ENCODE data around the gene NRAP. TPM values are rescaled to one million over a fixed set of nuclear protein-coding genes. Genes with fewer than 3 reads are reported as not detected.
A peak's percentile ranks its signal among the peaks of the same experiment; 100 is the strongest.

Gene NRAP
- total RNA-seq, 1 experiment from 2014 or later, result not detected

DNA sequence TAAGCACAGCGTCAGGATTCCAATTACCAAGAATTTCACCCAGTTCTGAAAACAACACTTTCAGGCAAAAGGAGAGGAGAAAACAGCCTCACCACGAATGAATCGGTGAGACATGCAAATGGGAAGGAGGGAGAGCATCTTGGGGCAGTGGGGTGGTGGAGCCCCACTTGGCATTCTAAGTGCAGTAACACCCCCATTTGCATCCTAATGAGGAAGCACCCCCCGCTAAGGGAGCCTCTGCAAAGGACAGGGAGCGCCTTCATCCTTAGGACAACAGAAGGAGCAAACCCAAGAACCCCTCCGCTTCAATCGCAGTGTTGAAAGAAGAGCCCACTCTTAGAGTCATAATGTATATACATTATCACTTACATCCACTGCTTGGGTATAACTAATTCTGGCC, 46.8 kb downstream of the NRAP start:
- no peaks in the 10 kb centered on the region for H3K9me3 ChIP-seq (ENCODE audit: control insufficient read depth, insufficient read depth, low read depth, low read length)
- POLR2A ChIA-PET, result no interaction called here
- H3K27me3 ChIP-seq (ENCODE audit: control insufficient read depth, insufficient read depth, low read length), result peaks cover 40% of the 10 kb centered on the region
- DNase-seq (ENCODE audit: low read depth, low spot score) (no peak), ATAC-seq (no peak)
- intact Hi-C loops (cut with micrococcal nuclease; ENCODE audit: unreplicated experiment), result no loop called here
- H3K27ac ChIP-seq (ENCODE audit: low read length), result no peak overlapping the region
- BruUV-seq (replicated peaks), result no TSS peak
- H3K4me3 ChIP-seq (ENCODE audit: low read depth in 2 of 2, low read length in 2 of 2), result no peak overlapping the region
- in situ Hi-C loops (cut with HindIII; ENCODE audit: low pct_unique_long_range_greater_than_20kb, low sequenced_read_pairs), result no loop called here
- no peaks in the 10 kb centered on the region for H3K36me3 ChIP-seq (ENCODE audit: control insufficient read depth, insufficient read depth, low read length)
- CTCF ChIA-PET, result interaction anchor here (0.5 kb wide), 1 partner anchor 42 kb away, joined by 3 read pairs; no protein-coding TSS in a partner anchor
- no peak for TF ChIP-seq POLR2AphosphoS5 (IDR thresholded peaks at IDR 0.05; ENCODE audit: low read depth, low read length)
- TF ChIP-seq CTCF (IDR thresholded peaks at IDR 0.05), result no peak
- no peak for TF ChIP-seq TCF7L2 (IDR thresholded peaks at IDR 0.05; ENCODE audit: low read depth, low read length)
- no peak for TF ChIP-seq SIN3A (IDR thresholded peaks at IDR 0.05; ENCODE audit: borderline replicate concordance, insufficient read depth, low read depth, low read length)
- no peak for TF ChIP-seq REST (IDR thresholded peaks at IDR 0.05; ENCODE audit: insufficient read depth in 1 of 2, low read depth in 2 of 2, low read length in 1 of 2)
- no peaks in the 10 kb centered on the region for H3K4me1 ChIP-seq (ENCODE audit: control insufficient read depth, insufficient read depth, low read length)

- Histone ChIP-seq H3K36me3 (ENCODE audit: control insufficient read depth, insufficient read depth, low read length) (no peaks in the 10 kb centered on the region), H3K4me1 (ENCODE audit: control insufficient read depth, insufficient read depth, low read length) (no peaks in the 10 kb centered on the region), H3K27ac (ENCODE audit: low read length) (no peak overlapping the region), H3K4me3 (ENCODE audit: low read depth in 2 of 2, low read length in 2 of 2) (no peak overlapping the region), H3K27me3 (ENCODE audit: control insufficient read depth, insufficient read depth, low read length) (peaks cover 34% of the 10 kb centered on the region), H3K9me3 (ENCODE audit: control insufficient read depth, insufficient read depth, low read depth, low read length) (no peaks in the 10 kb centered on the region)
- TF ChIP-seq SIN3A (IDR thresholded peaks at IDR 0.05; ENCODE audit: borderline replicate concordance, insufficient read depth, low read depth, low read length), result no peak
- TF ChIP-seq POLR2AphosphoS5 (IDR thresholded peaks at IDR 0.05; ENCODE audit: low read depth, low read length), result no peak
- peak; percentile 68 for TF ChIP-seq CTCF (IDR thresholded peaks at IDR 0.05)
- intact Hi-C loops (cut with micrococcal nuclease; ENCODE audit: unreplicated experiment), result no loop called here
- in situ Hi-C loops (cut with HindIII; ENCODE audit: low pct_unique_long_range_greater_than_20kb, low sequenced_read_pairs), result no loop called here
- ATAC-seq (no peak), DNase-seq (ENCODE audit: low read depth, low spot score) (no peak)
- no TSS peak for BruUV-seq (replicated peaks)
- POLR2A ChIA-PET, result no interaction called here
- CTCF ChIA-PET, result interaction anchor here (0.5 kb wide), 1 partner anchor 42 kb away, joined by 3 read pairs; no protein-coding TSS in a partner anchor
These were observed 47.4 kb downstream of the NRAP start for GRCh38 chr10:113616244-113617074.

All from Panc1 (cell line).